Endothelial cell of umbilical vein (primary cell): Measurements from ENCODE around the gene CARD11. TPM values are rescaled to one million over a fixed set of nuclear protein-coding genes. Genes with fewer than 3 reads are reported as not detected.

Source experiments
- BruUV-seq: library from RNA; stranded (reverse); fragments of 400-500 nt; replicated peaks from 2 replicates; lab custom pipeline; 2021; lab: Mats Ljungman, UMichigan
- CTCF ChIA-PET: fragments of 300-600, 350-600 bp; sonication (Branson Sonifier 250); formaldehyde crosslinking; loops from one replicate; lab custom pipeline; 2021; ENCODE audit warnings: antibody characterized with exemption, inconsistent platforms; lab: Charles Lee
- POLR2A ChIA-PET: fragments of 300-600, 350-600 bp; sonication (Branson Sonifier 250); formaldehyde crosslinking; loops from one replicate; lab custom pipeline; 2021; ENCODE audit warnings: antibody characterized with exemption, inconsistent platforms; lab: Charles Lee
- DNase-seq: peaks from one replicate; pipeline ENCODE4 v3.0.0-alpha.2; 2011; ENCODE audit warnings: low read depth, low spot score
- FAIRE-seq: peaks from 2 replicates; lab custom pipeline; 2011; peaks lifted over from hg19 to GRCh38; lab: Jason Lieb, UNC
- H2AFZ ChIP-seq: 2 replicates; pipeline ENCODE4 v1.6.0; 2012; ENCODE audit warnings: low read depth, low read length, control low read depth, inconsistent platforms
- H3K27ac ChIP-seq: 2 replicates; pipeline ENCODE4 v1.5.1; 2011; ENCODE audit warnings: low read depth, mild to moderate bottlenecking, control low read depth, low read length, moderate library complexity; ENCODE audit not compliant: insufficient read depth
- H3K27me3 ChIP-seq, 2 experiments: 2 replicates each; pipeline versions ENCODE4 v1.6.0 to v1.6.1; 2011; ENCODE audit warnings: low read length in 2 of 2, mixed read lengths in 1 of 2; ENCODE audit not compliant: control insufficient read depth in 2 of 2, insufficient read depth in 2 of 2
- H3K36me3 ChIP-seq, 2 experiments: 2 replicates in 1 of 2; 3 replicates in 1 of 2; pipeline ENCODE4 v1.5.1; 2011; ENCODE audit warnings: low read length in 2 of 2, mild to moderate bottlenecking in 1 of 2, moderate library complexity in 1 of 2; ENCODE audit not compliant: control insufficient read depth in 2 of 2, insufficient read depth in 2 of 2; ENCODE audit errors: extremely low read depth in 1 of 2
- H3K4me1 ChIP-seq: 3 replicates; pipeline ENCODE4 v1.5.1; 2011; ENCODE audit warnings: mild to moderate bottlenecking, low read length; ENCODE audit not compliant: control insufficient read depth, insufficient read depth; ENCODE audit errors: extremely low read depth
- H3K4me2 ChIP-seq: 2 replicates; pipeline ENCODE4 v1.6.1; 2011; ENCODE audit warnings: low read length, control low read depth, mixed read lengths; ENCODE audit not compliant: insufficient read depth
- H3K4me3 ChIP-seq, 3 experiments: fragments of 200-600 bp in 1 of 3; sonication (generic), shearing (Covaris generic) in 1 of 3; replicated peaks in 1 of 3; 2 replicates each; pipeline ENCODE4 v1.5.1; 2011 to 2016; ENCODE audit warnings: control low read depth in 3 of 3, low read length in 3 of 3, mild to moderate bottlenecking in 2 of 3, inconsistent platforms in 1 of 3, low read depth in 1 of 3, moderate library complexity in 1 of 3; ENCODE audit not compliant: insufficient read depth in 1 of 3
- H3K79me2 ChIP-seq: 2 replicates; pipeline ENCODE4 v1.6.0; 2012; ENCODE audit warnings: low read length, inconsistent platforms; ENCODE audit not compliant: control insufficient read depth, insufficient read depth
- H3K9ac ChIP-seq: replicated peaks from 2 replicates; pipeline ENCODE3; 2011; ENCODE audit warnings: low read length, control low read depth; ENCODE audit not compliant: insufficient read depth; ENCODE audit errors: extremely low read depth
- H3K9me1 ChIP-seq: replicated peaks from 3 replicates; pipeline ENCODE4 v1.6.0; 2011; ENCODE audit warnings: mild to moderate bottlenecking, low read length; ENCODE audit not compliant: control insufficient read depth, insufficient read depth; ENCODE audit errors: extremely low read depth
- H3K9me3 ChIP-seq: replicated peaks from 2 replicates; pipeline ENCODE4 v1.5.1; 2012; ENCODE audit warnings: low read length, inconsistent platforms; ENCODE audit not compliant: control insufficient read depth, insufficient read depth
- H4K20me1 ChIP-seq: replicated peaks from 2 replicates; pipeline ENCODE3; 2011; ENCODE audit warnings: mild to moderate bottlenecking, low read length; ENCODE audit not compliant: control insufficient read depth, insufficient read depth; ENCODE audit errors: extremely low read depth
- CTCF ChIP-seq, 2 donors: IDR thresholded peaks; 1 replicate in 1 of 2; 2 replicates in 1 of 2; pipeline ENCODE4 v1.5.1; 2011; ENCODE audit warnings: low read length in 2 of 2, mild to moderate bottlenecking in 2 of 2, moderate library complexity in 2 of 2, control low read depth in 1 of 2, inconsistent platforms in 1 of 2, low read depth in 1 of 2; ENCODE audit not compliant: insufficient read depth in 1 of 2; ENCODE audit errors: extremely low read depth in 1 of 2
- EZH2 ChIP-seq: IDR thresholded peaks from 2 replicates; pipeline ENCODE4 v1.6.1; 2012; ENCODE audit warnings: borderline replicate concordance, low read depth, mild to moderate bottlenecking, moderate library complexity, low read length, inconsistent platforms; ENCODE audit not compliant: severe bottlenecking
- FOS ChIP-seq: IDR thresholded peaks from 2 replicates; pipeline ENCODE4 v1.6.1; 2011; ENCODE audit warnings: mild to moderate bottlenecking, low read length, moderate library complexity, borderline replicate concordance; ENCODE audit not compliant: insufficient read depth
- GATA2 ChIP-seq: IDR thresholded peaks from 2 replicates; pipeline ENCODE4 v1.7.0; 2011; ENCODE audit warnings: low read depth, mild to moderate bottlenecking, moderate library complexity, mixed read lengths, low read length; ENCODE audit not compliant: insufficient read length, insufficient read depth
- JUN ChIP-seq: IDR thresholded peaks from 2 replicates; pipeline ENCODE4 v1.6.1; 2011; ENCODE audit warnings: borderline replicate concordance, low read depth; ENCODE audit not compliant: insufficient read length, insufficient read depth
- MAX ChIP-seq: IDR thresholded peaks from 2 replicates; pipeline ENCODE4 v1.6.1; 2011; ENCODE audit not compliant: insufficient read depth, insufficient read length
- MYC ChIP-seq: IDR thresholded peaks from one replicate; pipeline ENCODE4 v1.6.1; 2011; ENCODE audit warnings: mild to moderate bottlenecking, low read depth, low read length
- POLR2A ChIP-seq: IDR thresholded peaks from 2 replicates; pipeline ENCODE4 v1.6.1; 2012; ENCODE audit warnings: low read depth, mild to moderate bottlenecking, control low read depth, low read length
- POLR2AphosphoS5 ChIP-seq: IDR thresholded peaks from 2 replicates; pipeline ENCODE4 v1.6.1; 2012; ENCODE audit warnings: low read depth, mild to moderate bottlenecking, control low read depth, low read length, moderate library complexity; ENCODE audit not compliant: insufficient read depth
- dilution Hi-C: fragments of 300-500 bp; cut with MboI; formaldehyde crosslinking; loops from one replicate; pipeline ENCODE4 v1.15.0; 2019; ENCODE audit warnings: low sequenced_read_pairs; ENCODE audit not compliant: extremely low pct_ligation_motif_present
- intact Hi-C: fragments of 100-400 bp; cut with micrococcal nuclease; formaldehyde crosslinking; loops from one replicate; pipeline ENCODE4 v1.10.0; 2022
- polyA plus RNA-seq, 4 experiments: library from polyadenylated mRNA; depleted of rRNA in 3 of 4; stranded (reverse) in 3 of 4; unstranded in 1 of 4; fragments of >200 nt; gene quantifications; 2 replicates each; pipeline versions ENCODE4 v1.2.1 to v1.2.3, GENCODE V29; 2011 to 2012; ENCODE audit warnings: missing spikeins in 1 of 4
- total RNA-seq: library from RNA; stranded (reverse); gene quantifications from 2 replicates; pipeline ENCODE4 v1.2.3, GENCODE V29; 2021

CARD11 gene
- total and polyA plus RNA-seq, 2 donors (not counting 3 experiments of a cell fraction or from before 2014, with no cell fraction given) = 20.4 to 41.8 TPM

- FAIRE-seq = no peak
- TF ChIP-seq JUN (no peak), POLR2A (no peak), FOS (no peak), MAX (no peak), GATA2 (no peak), CTCF (IDR thresholded peaks at IDR 0.05; ENCODE audit: extremely low read depth in 1 of 2, insufficient read depth in 1 of 2, low read depth in 1 of 2, low read length in 2 of 2) (no peak), EZH2 (no peak), MYC (no peak), POLR2AphosphoS5 (no peak)
- CTCF ChIA-PET = no interaction called here
Observed at GRCh38 chr7:3075441-3075840, 31.8 kb upstream of the CARD11 start.

More at GRCh38 chr7:3075441-3075840, 31.8 kb upstream of the CARD11 start:
- no peak overlapping the region for H3K9ac ChIP-seq
- H3K9me1 ChIP-seq = no peaks in the 10 kb centered on the region
- H2AFZ ChIP-seq = no peak overlapping the region
- no peaks in the 10 kb centered on the region for H4K20me1 ChIP-seq
- no peaks in the 10 kb centered on the region for H3K9me3 ChIP-seq
- POLR2A ChIA-PET = no interaction called here
- dilution Hi-C loops = no loop called here
- no peaks in the 10 kb centered on the region for H3K27me3 ChIP-seq
- no peak overlapping the region for H3K27ac ChIP-seq
- no peak for DNase-seq
- no peaks in the 10 kb centered on the region for H3K4me1 ChIP-seq
- no TSS peak for BruUV-seq
- intact Hi-C loops = no loop called here
- H3K79me2 ChIP-seq = no peaks in the 10 kb centered on the region
- no peaks in the 10 kb centered on the region for H3K36me3 ChIP-seq
- H3K4me3 ChIP-seq = no peak overlapping the region
- H3K4me2 ChIP-seq = no peak overlapping the region
